Gastrocnemius medialis (tissue), 4 donors: ENCODE results near the gene ATOSA. TPM values are rescaled to one million over a fixed set of nuclear protein-coding genes. Genes with fewer than 3 reads are reported as not detected.

Experiments used
- ATAC-seq, 2 donors: fragments of 150-250 bp; one replicate each; pipeline ENCODE4 v1.9.1; 2016
- DNase-seq, 2 donors: peaks; one replicate each; pipeline ENCODE4 v3.0.0-alpha.2; 2019
- H3K27ac ChIP-seq, 4 donors: fragments of 200-600 bp; sonication (generic); 1 replicate in 1 of 4; 2 replicates in 3 of 4; pipeline ENCODE4 v1.5.1; 2016 to 2018; ENCODE audit warnings: mild to moderate bottlenecking in 2 of 4, moderate library complexity in 1 of 4
- H3K27me3 ChIP-seq, 3 donors: fragments of 200-600 bp; sonication (generic) in 2 of 3; 1 replicate in 1 of 3; 2 replicates in 2 of 3; pipeline versions ENCODE4 v1.5.1 to v1.6.0; 2016 to 2019; ENCODE audit warnings: mild to moderate bottlenecking in 1 of 3, moderate library complexity in 1 of 3
- H3K36me3 ChIP-seq, 2 donors: fragments of 200-600 bp; sonication (generic) in 1 of 2; one replicate each; pipeline ENCODE4 v1.5.1; 2017 to 2018
- H3K4me1 ChIP-seq, 2 donors: fragments of 200-600 bp; sonication (generic) in 1 of 2; one replicate each; pipeline ENCODE4 v1.5.1; 2016 to 2017; ENCODE audit warnings: mild to moderate bottlenecking in 2 of 2
- H3K4me3 ChIP-seq, 4 donors: fragments of 200-600 bp; sonication (generic) in 3 of 4; 1 replicate in 1 of 4; 2 replicates in 3 of 4; pipeline ENCODE4 v1.5.1; 2016 to 2019; ENCODE audit warnings: mild to moderate bottlenecking in 2 of 4
- H3K9me3 ChIP-seq, 3 donors: fragments of 200-600 bp; sonication (generic) in 2 of 3; 1 replicate in 1 of 3; 2 replicates in 2 of 3; pipeline ENCODE4 v1.5.1; 2016 to 2019
- POLR2A ChIP-seq, 2 donors: fragments of 450-650 bp; IDR thresholded peaks; one replicate each; pipeline ENCODE4 v1.6.1; 2017; ENCODE audit warnings: antibody characterized with exemption in 2 of 2, mild to moderate bottlenecking in 2 of 2, moderate library complexity in 2 of 2
- in situ Hi-C, 4 donors: fragments of 200-750 bp; cut with MboI; loops; one replicate each; pipeline versions ENCODE4 v1.15.0 to v1.8.0; 2017; ENCODE audit warnings: low sequenced_read_pairs in 4 of 4
- intact Hi-C: fragments of 100-400 bp; cut with DNase I; formaldehyde crosslinking; loops from one replicate; pipeline ENCODE4 v1.15.1; 2023; ENCODE audit warnings: low total_unique reads
- total RNA-seq, 4 donors: library from RNA; depleted of rRNA; stranded (reverse); fragments of >200 nt; gene quantifications; one replicate each; pipeline versions ENCODE4 v1.1.0 to v1.2.3, GENCODE V29; 2016
- TF ChIP-seq, protein P1 (sequence below), 5 experiments: fragments of 450-650 bp in 3 of 5; fragments of 200-600 bp in 2 of 5; sonication (generic) in 2 of 5; IDR thresholded peaks in 4 of 5; conservative IDR thresholded peaks in 1 of 5; 1 replicate in 4 of 5; 2 replicates in 1 of 5; pipeline ENCODE4 v1.5.1; 2016 to 2019; ENCODE audit warnings: antibody characterized with exemption in 5 of 5, mild to moderate bottlenecking in 3 of 5, moderate library complexity in 3 of 5

ATOSA gene
- total RNA-seq, 4 donors from 2014 or later = 61.9 to 491 (median 137) TPM

DNA sequence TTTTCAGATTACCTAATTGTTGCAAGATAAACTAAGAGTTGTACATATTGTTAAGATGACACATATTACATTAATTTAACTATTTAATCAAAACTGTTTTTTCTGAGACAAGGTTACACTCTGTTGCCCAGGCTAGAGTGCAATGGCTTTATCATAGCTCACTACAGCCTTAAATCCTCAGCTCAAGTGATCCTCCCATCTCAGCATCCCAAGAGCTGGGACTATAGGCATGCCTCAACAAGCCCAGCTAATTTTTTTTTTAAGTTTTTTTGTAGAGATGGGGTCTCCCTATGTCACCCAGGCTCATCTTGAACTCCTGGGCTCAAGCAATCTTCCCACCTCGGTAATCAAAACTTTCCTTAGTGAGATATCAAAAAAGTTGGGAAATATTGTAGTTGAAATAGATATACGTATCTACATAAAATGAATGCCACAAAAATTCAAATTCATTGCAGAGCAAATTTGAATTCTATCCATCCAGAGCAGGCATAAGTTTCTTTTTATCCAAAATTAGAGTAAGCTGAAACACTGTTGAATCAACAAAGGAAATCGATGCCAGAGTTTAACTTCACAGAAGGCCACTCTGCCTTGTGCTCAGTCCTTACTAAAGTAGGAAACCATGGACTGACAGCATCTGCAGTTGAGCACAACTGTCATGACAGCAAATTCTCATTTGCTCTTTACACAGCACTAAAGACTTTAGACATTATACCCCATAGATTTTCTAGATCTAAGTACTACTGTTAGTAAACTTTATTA lies 15.5 kb downstream of the ATOSA start:
- no peaks in the 10 kb centered on the region for H3K27me3 ChIP-seq
- in situ Hi-C loops = loop anchor here in 2 of 4 donors (5.0 to 25.0 kb wide), 2 partner anchors 51 to 101 kb away; partner anchors contain the start of gene ARPP19 (in 1 of the 2)
- intact Hi-C loops = no loop called here
- no peaks in the 10 kb centered on the region for H3K9me3 ChIP-seq
- DNase-seq (no peak), ATAC-seq (no peak)
- peaks cover 0 to 76% of the 10 kb centered on the region in 2 donors for H3K36me3 ChIP-seq
- H3K4me1 ChIP-seq = peaks cover 54 to 80% of the 10 kb centered on the region in 2 donors
- TF ChIP-seq, protein P1, sequence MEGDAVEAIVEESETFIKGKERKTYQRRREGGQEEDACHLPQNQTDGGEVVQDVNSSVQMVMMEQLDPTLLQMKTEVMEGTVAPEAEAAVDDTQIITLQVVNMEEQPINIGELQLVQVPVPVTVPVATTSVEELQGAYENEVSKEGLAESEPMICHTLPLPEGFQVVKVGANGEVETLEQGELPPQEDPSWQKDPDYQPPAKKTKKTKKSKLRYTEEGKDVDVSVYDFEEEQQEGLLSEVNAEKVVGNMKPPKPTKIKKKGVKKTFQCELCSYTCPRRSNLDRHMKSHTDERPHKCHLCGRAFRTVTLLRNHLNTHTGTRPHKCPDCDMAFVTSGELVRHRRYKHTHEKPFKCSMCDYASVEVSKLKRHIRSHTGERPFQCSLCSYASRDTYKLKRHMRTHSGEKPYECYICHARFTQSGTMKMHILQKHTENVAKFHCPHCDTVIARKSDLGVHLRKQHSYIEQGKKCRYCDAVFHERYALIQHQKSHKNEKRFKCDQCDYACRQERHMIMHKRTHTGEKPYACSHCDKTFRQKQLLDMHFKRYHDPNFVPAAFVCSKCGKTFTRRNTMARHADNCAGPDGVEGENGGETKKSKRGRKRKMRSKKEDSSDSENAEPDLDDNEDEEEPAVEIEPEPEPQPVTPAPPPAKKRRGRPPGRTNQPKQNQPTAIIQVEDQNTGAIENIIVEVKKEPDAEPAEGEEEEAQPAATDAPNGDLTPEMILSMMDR (IDR thresholded peaks at IDR 0.05 in 4 of 5, conservative IDR thresholded peaks at IDR 0.05 in 1 of 5) = no peak
- no peak for TF ChIP-seq POLR2A (IDR thresholded peaks at IDR 0.05)
- no peak overlapping the region for H3K4me3 ChIP-seq
- peak overlapping the region; percentile 29 to 99 (median 55) for H3K27ac ChIP-seq

DNA sequence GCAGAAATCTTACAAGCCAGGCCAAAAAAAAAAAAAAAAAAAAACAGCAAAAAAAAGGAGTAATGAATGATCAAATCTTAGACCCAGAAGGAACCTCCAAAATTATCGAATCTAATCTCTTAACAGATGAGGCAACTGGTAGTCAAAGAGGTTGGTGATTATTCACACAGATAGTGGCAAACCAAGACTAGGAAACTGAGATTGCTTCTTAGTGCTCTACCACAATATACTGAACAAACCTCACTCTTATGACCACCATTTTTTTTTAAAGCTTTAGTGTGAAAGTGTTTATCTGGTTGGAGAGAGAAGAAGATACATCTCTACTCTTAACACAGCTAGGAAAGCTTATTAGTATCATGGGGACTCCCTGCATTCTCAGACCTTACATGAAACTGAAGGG lies 17.3 kb downstream of the ATOSA start:
- Histone ChIP-seq H3K9me3 (no peaks in the 10 kb centered on the region), H3K4me1 (peaks cover 55 to 89% of the 10 kb centered on the region in 2 donors), H3K27ac (peak overlapping the region in 3 of 4 donors; percentile 79 to 89 (median 81)), H3K36me3 (peaks cover 0 to 71% of the 10 kb centered on the region in 2 donors), H3K27me3 (no peaks in the 10 kb centered on the region), H3K4me3 (no peak overlapping the region)
- ATAC-seq (no peak), DNase-seq (no peak)
- TF ChIP-seq, protein P1 (IDR thresholded peaks at IDR 0.05 in 4 of 5, conservative IDR thresholded peaks at IDR 0.05 in 1 of 5) = no peak
- intact Hi-C loops = no loop called here
- in situ Hi-C loops = loop anchor here in 2 of 4 donors (5.0 to 25.0 kb wide), 2 partner anchors 50 to 100 kb away; partner anchors contain the start of gene ARPP19 (in 1 of the 2)

DNA sequence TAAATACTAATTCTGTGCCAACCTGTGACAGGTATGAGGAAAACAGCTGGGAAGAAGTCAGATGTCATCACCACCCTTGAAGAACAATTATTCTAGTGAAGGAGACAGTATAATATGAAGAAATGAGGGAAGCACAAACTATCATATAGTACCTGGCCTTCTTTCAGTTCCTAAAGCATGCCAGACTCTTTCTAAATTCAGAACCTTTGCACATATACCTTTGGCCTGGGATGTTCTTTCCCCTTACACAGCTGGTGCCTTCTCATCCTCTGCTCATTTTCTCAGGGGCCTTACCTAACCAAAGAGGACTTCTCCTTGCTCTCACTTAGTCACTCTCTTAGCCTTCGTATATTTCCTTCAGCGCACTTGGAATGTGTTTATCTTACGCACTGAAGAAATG lies 19.0 kb downstream of the ATOSA start:
- peak overlapping the region; percentile 79 to 89 (median 83) for H3K27ac ChIP-seq
- in situ Hi-C loops (loop anchor here in 2 of 4 donors (5.0 to 25.0 kb wide), 2 partner anchors 48 to 98 kb away; partner anchors contain the start of gene ARPP19 (in 1 of the 2)), intact Hi-C loops (no loop called here)
- peaks cover 0 to 60% of the 10 kb centered on the region in 2 donors for H3K36me3 ChIP-seq
- peaks cover 66 to 97% of the 10 kb centered on the region in 2 donors for H3K4me1 ChIP-seq
- DNase-seq (no peak), ATAC-seq (peak; percentile 33 to 51)
- no peaks in the 10 kb centered on the region for H3K9me3 ChIP-seq
- TF ChIP-seq, protein P1 (IDR thresholded peaks at IDR 0.05 in 4 of 5, conservative IDR thresholded peaks at IDR 0.05 in 1 of 5) = no peak
- TF ChIP-seq POLR2A (IDR thresholded peaks at IDR 0.05) = no peak
- H3K27me3 ChIP-seq = no peaks in the 10 kb centered on the region
- no peak overlapping the region for H3K4me3 ChIP-seq

DNA sequence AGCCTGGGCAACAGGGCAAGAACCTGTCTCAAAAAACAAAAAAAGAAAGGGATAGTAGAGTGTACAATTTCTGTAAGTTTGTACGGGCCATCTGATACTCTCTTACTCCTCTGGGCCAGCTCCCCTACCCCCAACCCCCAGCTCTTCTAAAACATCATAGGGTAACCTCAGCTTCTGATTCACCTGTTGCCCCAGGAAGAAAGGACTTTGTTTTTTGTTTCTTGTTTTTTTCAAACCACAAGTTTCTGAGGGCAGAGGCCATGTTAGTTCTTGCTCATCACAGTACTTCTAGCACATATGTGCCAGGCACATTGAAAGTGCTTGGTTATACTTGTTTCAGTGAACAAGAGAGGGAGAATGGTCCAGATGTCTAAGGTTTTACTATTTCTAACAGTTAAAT lies 20.2 kb downstream of the ATOSA start:
- Histone ChIP-seq H3K4me3 (no peak overlapping the region), H3K36me3 (peaks cover 0 to 53% of the 10 kb centered on the region in 2 donors), H3K27me3 (no peaks in the 10 kb centered on the region), H3K9me3 (no peaks in the 10 kb centered on the region), H3K4me1 (peaks cover 71 to 97% of the 10 kb centered on the region in 2 donors), H3K27ac (peak overlapping the region; percentile 79 to 89 (median 83))
- in situ Hi-C loops (loop anchor here in 1 of 4 donors (25.0 kb wide), 1 partner anchor 97 kb away; the partner anchor contains the start of gene ARPP19), intact Hi-C loops (no loop called here)
- TF ChIP-seq, protein P1 (IDR thresholded peaks at IDR 0.05 in 4 of 5, conservative IDR thresholded peaks at IDR 0.05 in 1 of 5) = no peak
- no peak for TF ChIP-seq POLR2A (IDR thresholded peaks at IDR 0.05)
- peak in 1 of 2 donors; percentile 9 for DNase-seq
- ATAC-seq = peak in 1 of 2 donors; percentile 43
